HEK293T (cell line): ENCODE data around the gene SLC4A7.

Experiments used
- BHLHE40 ChIP-seq: fragments of 450-650 bp; IDR thresholded peaks from 2 replicates; pipeline ENCODE4 v1.6.1; 2016; ENCODE audit warnings: mild to moderate bottlenecking, moderate library complexity, borderline replicate concordance
- FOXA1 ChIP-seq: fragments of 450-650 bp; IDR thresholded peaks from 2 replicates; pipeline ENCODE4 v1.6.1; 2016; ENCODE audit warnings: mild to moderate bottlenecking
- FOXK2 ChIP-seq: fragments of 450-650 bp; IDR thresholded peaks from 2 replicates; pipeline ENCODE4 v1.6.1; 2016; ENCODE audit warnings: mild to moderate bottlenecking
- HDGF ChIP-seq: fragments of 450-650 bp; IDR thresholded peaks from 2 replicates; pipeline ENCODE4 v1.6.1; 2017; ENCODE audit warnings: antibody characterized with exemption, borderline replicate concordance
- SP1 ChIP-seq: fragments of 450-650 bp; IDR thresholded peaks from 2 replicates; pipeline ENCODE4 v1.6.1; 2017
- ZNF384 ChIP-seq: fragments of 450-650 bp; IDR thresholded peaks from 2 replicates; pipeline ENCODE4 v1.6.1; 2016
- TF ChIP-seq, protein P1 (sequence below): fragments of 450-650 bp; IDR thresholded peaks from 2 replicates; pipeline ENCODE4 v1.6.1; 2016

DNA sequence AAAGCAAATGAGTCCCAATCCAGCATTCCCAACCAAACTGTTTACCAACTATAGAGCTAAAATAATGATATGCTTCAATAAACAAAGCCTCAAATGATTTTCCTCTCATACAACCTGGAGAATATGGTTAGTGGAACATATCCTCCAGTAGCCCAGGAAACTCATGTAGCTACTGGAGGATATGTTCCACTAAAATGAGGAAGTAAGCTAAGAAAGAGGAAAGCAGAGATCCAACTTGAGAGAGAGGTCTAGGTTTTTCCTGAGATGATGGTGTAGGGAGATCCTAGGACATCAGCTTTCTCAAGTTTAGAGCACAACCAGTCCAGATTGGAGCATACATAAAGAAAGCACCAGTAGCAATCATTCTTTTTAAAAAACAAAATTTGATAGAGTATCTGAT is 44.6 kb upstream of the SLC4A7 start:
- no peak for TF ChIP-seq FOXK2
- no peak for TF ChIP-seq SP1
- TF ChIP-seq BHLHE40: no peak
- no peak for TF ChIP-seq FOXA1
- TF ChIP-seq HDGF: no peak
- no peak for TF ChIP-seq ZNF384
- TF ChIP-seq, protein P1, sequence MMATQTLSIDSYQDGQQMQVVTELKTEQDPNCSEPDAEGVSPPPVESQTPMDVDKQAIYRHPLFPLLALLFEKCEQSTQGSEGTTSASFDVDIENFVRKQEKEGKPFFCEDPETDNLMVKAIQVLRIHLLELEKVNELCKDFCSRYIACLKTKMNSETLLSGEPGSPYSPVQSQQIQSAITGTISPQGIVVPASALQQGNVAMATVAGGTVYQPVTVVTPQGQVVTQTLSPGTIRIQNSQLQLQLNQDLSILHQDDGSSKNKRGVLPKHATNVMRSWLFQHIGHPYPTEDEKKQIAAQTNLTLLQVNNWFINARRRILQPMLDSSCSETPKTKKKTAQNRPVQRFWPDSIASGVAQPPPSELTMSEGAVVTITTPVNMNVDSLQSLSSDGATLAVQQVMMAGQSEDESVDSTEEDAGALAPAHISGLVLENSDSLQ: no peak
